Measurements from ENCODE around the gene FAM161B. TPM values are rescaled to one million over a fixed set of nuclear protein-coding genes. Genes with fewer than 3 reads are reported as not detected.
"Not testable (repeated sequence)": the region's sequence is repeated elsewhere in the genome, so short reads cannot be mapped to it uniquely, and the experiment has no call there.

FAM161B gene
- total RNA-seq, 1 donor from 2014 or later: 0.53 TPM

DNA sequence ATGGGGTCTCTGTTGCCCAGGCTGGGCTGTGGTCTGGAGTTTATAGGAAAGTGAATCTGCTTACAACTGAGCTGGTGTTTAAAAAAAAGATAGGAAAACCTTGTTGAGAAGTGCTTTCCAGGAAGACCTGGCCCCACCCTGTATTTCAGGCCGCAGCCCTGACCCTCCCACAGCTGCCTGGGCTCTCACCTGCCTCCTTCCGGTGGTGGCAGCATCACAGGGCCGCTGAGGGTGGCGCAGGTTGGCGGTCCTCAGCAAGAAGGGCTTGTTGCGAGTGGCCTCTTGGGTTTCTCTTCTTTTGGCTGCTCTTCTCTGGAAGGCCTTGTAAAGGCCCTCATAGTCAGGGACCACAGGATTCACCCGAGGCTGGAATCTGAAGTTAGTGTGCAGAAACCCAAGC, 7.7 kb downstream of the FAM161B start:
- Histone ChIP-seq H3K36me3 (peaks cover 36 to 42% of the 10 kb centered on the region in 2 donors), H3K27ac (no peak overlapping the region), H3K4me3 (no peak overlapping the region), H3K9me3 (no peaks in the 10 kb centered on the region), H3K27me3 (no peaks in the 10 kb centered on the region), H3K4me1 (no peaks in the 10 kb centered on the region)
- intact Hi-C loops (cut with DNase I): no loop called here
- no peak for DNase-seq (ENCODE audit: low spot score in 2 of 2)
- TF ChIP-seq, protein P1, sequence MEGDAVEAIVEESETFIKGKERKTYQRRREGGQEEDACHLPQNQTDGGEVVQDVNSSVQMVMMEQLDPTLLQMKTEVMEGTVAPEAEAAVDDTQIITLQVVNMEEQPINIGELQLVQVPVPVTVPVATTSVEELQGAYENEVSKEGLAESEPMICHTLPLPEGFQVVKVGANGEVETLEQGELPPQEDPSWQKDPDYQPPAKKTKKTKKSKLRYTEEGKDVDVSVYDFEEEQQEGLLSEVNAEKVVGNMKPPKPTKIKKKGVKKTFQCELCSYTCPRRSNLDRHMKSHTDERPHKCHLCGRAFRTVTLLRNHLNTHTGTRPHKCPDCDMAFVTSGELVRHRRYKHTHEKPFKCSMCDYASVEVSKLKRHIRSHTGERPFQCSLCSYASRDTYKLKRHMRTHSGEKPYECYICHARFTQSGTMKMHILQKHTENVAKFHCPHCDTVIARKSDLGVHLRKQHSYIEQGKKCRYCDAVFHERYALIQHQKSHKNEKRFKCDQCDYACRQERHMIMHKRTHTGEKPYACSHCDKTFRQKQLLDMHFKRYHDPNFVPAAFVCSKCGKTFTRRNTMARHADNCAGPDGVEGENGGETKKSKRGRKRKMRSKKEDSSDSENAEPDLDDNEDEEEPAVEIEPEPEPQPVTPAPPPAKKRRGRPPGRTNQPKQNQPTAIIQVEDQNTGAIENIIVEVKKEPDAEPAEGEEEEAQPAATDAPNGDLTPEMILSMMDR (IDR thresholded peaks at IDR 0.05): no peak

DNA sequence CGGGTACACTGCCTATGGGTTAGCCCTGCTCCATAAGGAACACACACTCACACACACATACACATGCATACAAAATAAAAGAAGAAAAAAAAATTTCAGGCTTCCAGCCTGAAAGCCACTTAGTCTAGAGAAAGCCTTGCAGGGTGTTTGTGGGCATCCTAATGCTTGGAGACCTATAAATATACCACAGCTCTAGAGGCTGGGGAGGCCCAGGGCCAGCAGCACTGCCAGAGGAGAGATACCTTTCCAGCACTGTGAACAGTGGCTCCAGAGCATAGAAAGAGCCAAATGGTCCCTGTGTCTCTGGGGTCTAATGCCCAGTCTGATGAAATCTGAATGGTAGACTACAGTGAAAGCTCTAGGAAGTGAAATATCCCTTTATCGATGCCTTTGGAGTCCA, 12.9 kb downstream of the FAM161B start:
- intact Hi-C loops (cut with DNase I): no loop called here
- no peak overlapping the region for H3K4me3 ChIP-seq
- TF ChIP-seq, protein P1 (IDR thresholded peaks at IDR 0.05): no peak
- no peak overlapping the region for H3K27ac ChIP-seq
- DNase-seq (ENCODE audit: low spot score in 2 of 2): no peak
- peaks cover 60 to 68% of the 10 kb centered on the region in 2 donors for H3K36me3 ChIP-seq
- no peaks in the 10 kb centered on the region for H3K27me3 ChIP-seq
- H3K9me3 ChIP-seq: no peaks in the 10 kb centered on the region
- H3K4me1 ChIP-seq: no peaks in the 10 kb centered on the region

DNA sequence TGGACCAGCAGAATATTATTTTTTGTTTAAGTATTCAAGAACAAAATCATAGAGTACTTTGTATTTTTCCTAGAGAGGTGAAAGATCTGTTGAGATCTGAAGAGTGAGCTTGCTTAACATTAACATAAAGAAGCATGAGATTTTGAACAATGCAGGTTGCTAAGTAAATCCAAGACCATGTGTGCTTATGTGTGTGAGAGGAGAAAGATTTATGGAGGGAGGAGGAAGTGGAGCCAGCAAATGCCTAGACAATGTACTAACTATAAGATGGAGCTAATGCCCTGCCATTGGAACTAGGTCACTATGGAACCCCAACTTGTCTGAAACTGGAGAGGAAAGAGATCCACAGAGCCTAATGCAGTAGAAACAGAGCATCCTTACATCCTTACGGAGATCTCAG, 13.3 kb downstream of the FAM161B start:
- H3K27me3 ChIP-seq: no peaks in the 10 kb centered on the region
- no peak overlapping the region for H3K27ac ChIP-seq
- DNase-seq (ENCODE audit: low spot score in 2 of 2): no peak
- H3K36me3 ChIP-seq: peaks cover 64 to 69% of the 10 kb centered on the region in 2 donors
- intact Hi-C loops (cut with DNase I): no loop called here
- H3K4me3 ChIP-seq: no peak overlapping the region
- no peaks in the 10 kb centered on the region for H3K4me1 ChIP-seq
- TF ChIP-seq, protein P1 (IDR thresholded peaks at IDR 0.05): no peak
- H3K9me3 ChIP-seq: no peaks in the 10 kb centered on the region

DNA sequence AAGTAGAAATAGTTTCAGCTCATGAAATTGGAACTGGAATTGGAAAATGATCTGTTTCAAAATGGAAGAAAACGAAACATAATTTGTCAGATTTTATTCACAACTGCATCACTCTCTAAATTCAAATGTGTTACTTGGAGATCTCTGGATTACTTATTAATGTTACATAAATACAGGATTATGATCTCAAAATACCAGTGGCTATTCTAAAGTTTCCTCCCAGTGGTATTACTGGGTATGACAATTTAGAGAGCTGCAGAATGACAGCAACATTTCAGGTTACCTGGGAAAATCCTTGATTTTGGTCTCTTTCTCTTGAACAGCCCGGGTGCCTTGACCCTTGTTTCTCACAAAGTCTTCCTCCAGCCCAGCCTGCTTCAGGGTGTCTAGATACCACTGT, 14.2 kb downstream of the FAM161B start:
- DNase-seq (ENCODE audit: low spot score in 2 of 2): no peak
- TF ChIP-seq, protein P1 (IDR thresholded peaks at IDR 0.05): no peak
- Histone ChIP-seq H3K27me3 (no peaks in the 10 kb centered on the region), H3K27ac (no peak overlapping the region), H3K4me3 (no peak overlapping the region), H3K4me1 (no peaks in the 10 kb centered on the region), H3K36me3 (peaks cover 72 to 77% of the 10 kb centered on the region in 2 donors), H3K9me3 (no peaks in the 10 kb centered on the region)
- intact Hi-C loops (cut with DNase I): no loop called here

DNA sequence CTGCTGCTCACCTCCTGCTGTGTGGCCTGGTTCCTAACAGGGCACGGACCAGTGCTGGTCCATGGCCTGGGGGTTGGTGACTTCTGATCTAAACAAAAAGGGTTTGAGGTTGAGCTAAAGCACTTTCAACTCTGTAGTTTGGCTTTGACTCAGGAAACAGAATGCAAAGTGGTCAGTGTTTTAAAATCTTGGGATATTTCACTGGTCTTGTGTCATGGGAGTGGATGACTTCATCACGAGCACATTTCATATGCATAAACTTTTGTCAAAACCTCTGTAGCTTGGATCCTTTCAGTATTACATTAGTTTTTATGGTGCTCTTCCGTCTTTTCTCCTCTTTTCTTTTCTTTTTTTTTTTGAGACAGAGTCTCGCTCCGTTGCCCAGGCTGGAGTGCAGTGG, 25.6 kb downstream of the FAM161B start:
- Histone ChIP-seq H3K27me3 (no peaks in the 10 kb centered on the region), H3K36me3 (peaks cover 78 to 96% of the 10 kb centered on the region in 2 donors), H3K4me1 (no peaks in the 10 kb centered on the region), H3K4me3 (no peak overlapping the region), H3K27ac (no peak overlapping the region), H3K9me3 (no peaks in the 10 kb centered on the region)
- TF ChIP-seq, protein P1 (IDR thresholded peaks at IDR 0.05): no peak
- no peak for DNase-seq (ENCODE audit: low spot score in 2 of 2)
- intact Hi-C loops (cut with DNase I): no loop called here

DNA sequence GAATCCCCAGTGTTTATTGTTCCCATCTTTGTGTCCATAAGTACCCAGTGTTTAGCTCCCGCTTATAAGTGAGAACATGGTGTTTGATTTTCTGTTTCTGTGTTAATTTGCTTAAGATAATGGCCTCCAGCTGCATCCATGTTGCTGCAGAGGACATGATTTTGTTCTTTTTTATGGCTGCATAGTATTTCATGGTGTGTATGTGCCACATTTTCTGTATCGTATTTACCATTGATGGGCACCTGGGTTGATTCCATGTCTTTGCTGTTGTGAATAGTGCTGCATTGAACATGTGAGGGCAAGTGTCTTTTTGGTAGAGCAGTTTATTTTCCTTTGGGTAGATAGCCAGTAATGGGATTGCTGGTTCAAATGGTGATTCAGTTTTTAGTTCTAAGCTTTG, 30.4 kb downstream of the FAM161B start:
- DNase-seq (ENCODE audit: low spot score in 2 of 2); H3K27me3 ChIP-seq; H3K9me3 ChIP-seq; H3K4me1 ChIP-seq; intact Hi-C loops (cut with DNase I); H3K27ac ChIP-seq; H3K4me3 ChIP-seq: not testable (repeated sequence)
- peaks cover 43 to 72% of the 10 kb centered on the region in 2 donors for H3K36me3 ChIP-seq

Data from ascending aorta (tissue), 2 donors.